Measurements from ENCODE around the gene OPN4.

GRCh38 chr10:86665218-86665607 lies 10.9 kb downstream of the OPN4 start:
- TF ChIP-seq, protein P1, sequence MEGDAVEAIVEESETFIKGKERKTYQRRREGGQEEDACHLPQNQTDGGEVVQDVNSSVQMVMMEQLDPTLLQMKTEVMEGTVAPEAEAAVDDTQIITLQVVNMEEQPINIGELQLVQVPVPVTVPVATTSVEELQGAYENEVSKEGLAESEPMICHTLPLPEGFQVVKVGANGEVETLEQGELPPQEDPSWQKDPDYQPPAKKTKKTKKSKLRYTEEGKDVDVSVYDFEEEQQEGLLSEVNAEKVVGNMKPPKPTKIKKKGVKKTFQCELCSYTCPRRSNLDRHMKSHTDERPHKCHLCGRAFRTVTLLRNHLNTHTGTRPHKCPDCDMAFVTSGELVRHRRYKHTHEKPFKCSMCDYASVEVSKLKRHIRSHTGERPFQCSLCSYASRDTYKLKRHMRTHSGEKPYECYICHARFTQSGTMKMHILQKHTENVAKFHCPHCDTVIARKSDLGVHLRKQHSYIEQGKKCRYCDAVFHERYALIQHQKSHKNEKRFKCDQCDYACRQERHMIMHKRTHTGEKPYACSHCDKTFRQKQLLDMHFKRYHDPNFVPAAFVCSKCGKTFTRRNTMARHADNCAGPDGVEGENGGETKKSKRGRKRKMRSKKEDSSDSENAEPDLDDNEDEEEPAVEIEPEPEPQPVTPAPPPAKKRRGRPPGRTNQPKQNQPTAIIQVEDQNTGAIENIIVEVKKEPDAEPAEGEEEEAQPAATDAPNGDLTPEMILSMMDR (IDR thresholded peaks at IDR 0.05; ENCODE audit: poor library complexity) = no peak
- TF ChIP-seq EZH2 (IDR thresholded peaks at IDR 0.05; ENCODE audit: borderline replicate concordance) = no peak
- no peak for TF ChIP-seq EZH2phosphoT487 (IDR thresholded peaks at IDR 0.05; ENCODE audit: low read depth, severe bottlenecking, unreplicated experiment)
